ENCODE measurements around the gene PKD2. TPM values are rescaled to one million over a fixed set of nuclear protein-coding genes. Genes with fewer than 3 reads are reported as not detected.
"Not testable (repeated sequence)": the region's sequence is repeated elsewhere in the genome, so short reads cannot be mapped to it uniquely, and the experiment has no call there.

The PKD2 gene
- total RNA-seq, 2 donors from 2014 or later: 19.0 to 40.3 TPM

GRCh38 chr4:87985887-87986200 lies 21.6 kb upstream of the PKD2 start:
- H3K36me3 ChIP-seq: no peaks in the 10 kb centered on the region
- no peak overlapping the region for H3K4me3 ChIP-seq
- H3K27ac ChIP-seq: no peak overlapping the region
- H3K9me3 ChIP-seq: no peaks in the 10 kb centered on the region
- no peaks in the 10 kb centered on the region for H3K4me1 ChIP-seq (replicated peaks)
- 54% methylated on average over 4 of the region's 4 CpGs for WGBS
- no peaks in the 10 kb centered on the region for H3K27me3 ChIP-seq (replicated peaks; ENCODE audit: insufficient read depth)
- no peak for TF ChIP-seq POLR2A (IDR thresholded peaks at IDR 0.05)
- TF ChIP-seq POLR2AphosphoS5 (IDR thresholded peaks at IDR 0.05): no peak
- no peak for TF ChIP-seq CTCF (IDR thresholded peaks at IDR 0.05)
- intact Hi-C loops (cut with DNase I): no loop called here
- DNase-seq (ENCODE audit: low spot score): no peak

GRCh38 chr4:87986508-87986907 lies 20.9 kb upstream of the PKD2 start:
- H3K27me3 ChIP-seq (replicated peaks; ENCODE audit: insufficient read depth): no peaks in the 10 kb centered on the region
- no peaks in the 10 kb centered on the region for H3K4me1 ChIP-seq (replicated peaks)
- WGBS: 91% methylated on average over 9 of the region's 9 CpGs
- H3K27ac ChIP-seq: no peak overlapping the region
- H3K9me3 ChIP-seq: no peaks in the 10 kb centered on the region
- TF ChIP-seq POLR2AphosphoS5 (IDR thresholded peaks at IDR 0.05) (no peak), CTCF (IDR thresholded peaks at IDR 0.05) (no peak), POLR2A (IDR thresholded peaks at IDR 0.05) (no peak)
- intact Hi-C loops (cut with DNase I): no loop called here
- no peak for DNase-seq (ENCODE audit: low spot score)
- no peaks in the 10 kb centered on the region for H3K36me3 ChIP-seq
- H3K4me3 ChIP-seq: no peak overlapping the region

- Histone ChIP-seq H3K9me3 (no peaks in the 10 kb centered on the region), H3K27ac (no peak overlapping the region), H3K27me3 (replicated peaks; ENCODE audit: insufficient read depth) (no peaks in the 10 kb centered on the region), H3K4me3 (no peak overlapping the region), H3K4me1 (replicated peaks) (no peaks in the 10 kb centered on the region), H3K36me3 (no peaks in the 10 kb centered on the region)
- TF ChIP-seq POLR2A (IDR thresholded peaks at IDR 0.05) (no peak), CTCF (IDR thresholded peaks at IDR 0.05) (no peak), POLR2AphosphoS5 (IDR thresholded peaks at IDR 0.05) (no peak)
- WGBS: 91% methylated on average over 4 of the region's 4 CpGs
- intact Hi-C loops (cut with DNase I): no loop called here
- DNase-seq (ENCODE audit: low spot score): no peak
Observed at GRCh38 chr4:87989765-87990164, 17.7 kb upstream of the PKD2 start.

GRCh38 chr4:87995435-87995834 lies 12.0 kb upstream of the PKD2 start:
- H3K27ac ChIP-seq: no peak overlapping the region
- no peak for DNase-seq (ENCODE audit: low spot score)
- no peaks in the 10 kb centered on the region for H3K4me1 ChIP-seq (replicated peaks)
- WGBS: 67% methylated on average over 3 of the region's 3 CpGs
- no peaks in the 10 kb centered on the region for H3K36me3 ChIP-seq
- no peak for TF ChIP-seq POLR2A (IDR thresholded peaks at IDR 0.05)
- no peaks in the 10 kb centered on the region for H3K27me3 ChIP-seq (replicated peaks; ENCODE audit: insufficient read depth)
- H3K9me3 ChIP-seq: no peaks in the 10 kb centered on the region
- H3K4me3 ChIP-seq: no peak overlapping the region
- intact Hi-C loops (cut with DNase I): no loop called here

- H3K27ac ChIP-seq; H3K27me3 ChIP-seq (replicated peaks; ENCODE audit: insufficient read depth); H3K9me3 ChIP-seq; H3K4me3 ChIP-seq; H3K36me3 ChIP-seq; H3K4me1 ChIP-seq (replicated peaks); intact Hi-C loops (cut with DNase I); DNase-seq (ENCODE audit: low spot score): not testable (repeated sequence)
- WGBS: 91% methylated on average over 2 of the region's 2 CpGs
Observed at GRCh38 chr4:87999191-87999691, 8.2 kb upstream of the PKD2 start.

- Histone ChIP-seq H3K4me3 (no peak overlapping the region), H3K27ac (no peak overlapping the region), H3K4me1 (replicated peaks) (no peaks in the 10 kb centered on the region), H3K36me3 (no peaks in the 10 kb centered on the region), H3K9me3 (no peaks in the 10 kb centered on the region), H3K27me3 (replicated peaks; ENCODE audit: insufficient read depth) (no peaks in the 10 kb centered on the region)
- intact Hi-C loops (cut with DNase I): loop anchor here (10.0 kb wide), 1 partner anchor 523 kb away; the partner anchor contains the start of gene PYURF
- 63% methylated on average over 3 of the region's 3 CpGs for WGBS
- no peak for DNase-seq (ENCODE audit: low spot score)
- TF ChIP-seq POLR2A (IDR thresholded peaks at IDR 0.05): no peak
- TF ChIP-seq CTCF (IDR thresholded peaks at IDR 0.05): no peak
- no peak for TF ChIP-seq POLR2AphosphoS5 (IDR thresholded peaks at IDR 0.05)
Observed at GRCh38 chr4:88001871-88002270, 5.6 kb upstream of the PKD2 start.
